ENCODE measurements around the gene PPP2R3B.

DNA sequence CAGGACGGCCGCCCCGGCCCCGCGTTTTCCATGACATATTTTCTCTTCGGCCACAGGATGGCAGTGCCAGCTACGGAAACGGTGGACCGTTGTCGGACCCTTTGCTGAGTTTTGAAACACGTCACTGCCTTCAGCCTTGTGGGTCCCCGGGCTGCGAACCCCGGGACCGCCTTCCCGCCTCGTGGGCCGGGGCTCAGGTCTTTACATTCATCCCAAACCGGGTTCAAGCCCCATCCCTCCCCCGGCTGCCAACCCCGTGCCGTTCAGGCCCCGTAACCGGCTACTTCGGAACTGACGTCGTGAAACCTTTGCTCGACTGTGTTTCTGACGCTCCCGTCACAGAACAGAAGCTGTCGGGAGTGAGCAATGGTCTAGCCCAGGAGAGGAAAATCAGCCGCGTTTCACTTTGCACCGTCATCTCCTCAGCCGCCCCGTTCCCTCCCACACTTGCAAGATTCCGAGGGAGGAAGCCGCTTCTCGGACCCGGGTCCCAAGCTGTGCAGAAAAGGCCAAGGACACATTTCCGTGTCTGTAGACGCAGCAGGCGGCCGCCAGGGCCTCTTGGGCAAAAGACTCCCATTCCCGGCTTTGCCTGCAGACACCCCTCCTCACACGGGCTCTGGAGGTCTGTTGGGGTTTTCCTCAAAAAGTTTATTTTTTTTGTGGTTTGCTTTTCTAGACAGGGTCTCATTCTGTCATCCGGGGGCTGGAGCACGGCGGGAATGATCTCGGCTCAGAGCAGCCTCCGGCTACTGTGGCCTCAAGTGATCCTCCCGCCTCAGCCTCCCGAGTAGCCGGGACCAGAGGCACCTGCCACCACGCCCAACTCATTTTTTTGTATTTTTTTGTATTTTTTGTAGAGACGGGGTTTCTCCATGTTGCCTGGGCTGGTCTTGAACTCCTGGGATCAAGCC lies 41.4 kb upstream of the PPP2R3B start:
- TF ChIP-seq, protein P1, sequence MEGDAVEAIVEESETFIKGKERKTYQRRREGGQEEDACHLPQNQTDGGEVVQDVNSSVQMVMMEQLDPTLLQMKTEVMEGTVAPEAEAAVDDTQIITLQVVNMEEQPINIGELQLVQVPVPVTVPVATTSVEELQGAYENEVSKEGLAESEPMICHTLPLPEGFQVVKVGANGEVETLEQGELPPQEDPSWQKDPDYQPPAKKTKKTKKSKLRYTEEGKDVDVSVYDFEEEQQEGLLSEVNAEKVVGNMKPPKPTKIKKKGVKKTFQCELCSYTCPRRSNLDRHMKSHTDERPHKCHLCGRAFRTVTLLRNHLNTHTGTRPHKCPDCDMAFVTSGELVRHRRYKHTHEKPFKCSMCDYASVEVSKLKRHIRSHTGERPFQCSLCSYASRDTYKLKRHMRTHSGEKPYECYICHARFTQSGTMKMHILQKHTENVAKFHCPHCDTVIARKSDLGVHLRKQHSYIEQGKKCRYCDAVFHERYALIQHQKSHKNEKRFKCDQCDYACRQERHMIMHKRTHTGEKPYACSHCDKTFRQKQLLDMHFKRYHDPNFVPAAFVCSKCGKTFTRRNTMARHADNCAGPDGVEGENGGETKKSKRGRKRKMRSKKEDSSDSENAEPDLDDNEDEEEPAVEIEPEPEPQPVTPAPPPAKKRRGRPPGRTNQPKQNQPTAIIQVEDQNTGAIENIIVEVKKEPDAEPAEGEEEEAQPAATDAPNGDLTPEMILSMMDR (IDR thresholded peaks at IDR 0.05), result no peak
- TF ChIP-seq POLR2A (IDR thresholded peaks at IDR 0.05), result no peak
